HepG2 (cell line): ENCODE measurements around the gene LGALS8. TPM values are rescaled to one million over a fixed set of nuclear protein-coding genes. Genes with fewer than 3 reads are reported as not detected.

Experiments
- ATM ChIP-seq: fragments of 450-650 bp; IDR thresholded peaks from 2 replicates; pipeline ENCODE4 v1.7.1; 2017; ENCODE audit warnings: mild to moderate bottlenecking, borderline replicate concordance
- BRCA1 ChIP-seq: sonication (generic); formaldehyde crosslinking; IDR thresholded peaks from 2 replicates; pipeline ENCODE4 v1.4.0; 2020; ENCODE audit warnings: missing genetic modification reagents
- JUNB ChIP-seq: sonication (generic); formaldehyde crosslinking; IDR thresholded peaks from 2 replicates; pipeline ENCODE4 v1.8.0; 2022; ENCODE audit warnings: missing genetic modification reagents, mild to moderate bottlenecking, borderline replicate concordance
- NAIF1 ChIP-seq: sonication (generic); formaldehyde crosslinking; IDR thresholded peaks from 2 replicates; pipeline ENCODE4 v1.5.0; 2020; ENCODE audit warnings: mild to moderate bottlenecking, missing genetic modification reagents, borderline replicate concordance
- NCOR1 ChIP-seq: fragments of 200-600 bp; sonication (generic); IDR thresholded peaks from 2 replicates; pipeline ENCODE4 v1.7.0; 2017; ENCODE audit warnings: antibody characterized with exemption, low read length, borderline replicate concordance
- NFIC ChIP-seq: IDR thresholded peaks from 2 replicates; pipeline ENCODE4 v1.6.1; 2012; ENCODE audit warnings: mild to moderate bottlenecking, low read length, inconsistent platforms
- NFKBIZ ChIP-seq: IDR thresholded peaks from 2 replicates; pipeline ENCODE4 v1.6.1; 2018; ENCODE audit warnings: missing genetic modification reagents, missing compliant biosample characterization
- NFRKB ChIP-seq: fragments of 450-650 bp; IDR thresholded peaks from 2 replicates; pipeline ENCODE4 v1.6.1; 2017
- RAD51 ChIP-seq: fragments of 450-650 bp; IDR thresholded peaks from 2 replicates; pipeline ENCODE4 v1.6.1; 2016; ENCODE audit warnings: borderline replicate concordance
- SKIL ChIP-seq: sonication (generic); formaldehyde crosslinking; IDR thresholded peaks from 2 replicates; pipeline ENCODE4 v1.8.0; 2022; ENCODE audit warnings: missing genetic modification reagents, mild to moderate bottlenecking, moderate library complexity, borderline replicate concordance
- SOX6 ChIP-seq, 2 experiments: fragments of 450-650 bp in 1 of 2; sonication (generic) in 1 of 2; formaldehyde crosslinking in 1 of 2; IDR thresholded peaks; 2 replicates each; pipeline versions ENCODE4 v1.4.0 to v1.6.1; 2017 to 2020; ENCODE audit warnings: antibody characterized with exemption in 1 of 2, mild to moderate bottlenecking in 1 of 2, missing genetic modification reagents in 1 of 2
- STAT5B ChIP-seq: sonication (generic); formaldehyde crosslinking; IDR thresholded peaks from 2 replicates; pipeline ENCODE4 v1.4.0; 2020; ENCODE audit warnings: missing genetic modification reagents
- SUZ12 ChIP-seq: fragments of 150-350 bp; IDR thresholded peaks from 2 replicates; pipeline ENCODE4 v1.6.1; 2014; ENCODE audit warnings: low read depth, low read length
- TOPORS ChIP-seq: sonication (generic); formaldehyde crosslinking; IDR thresholded peaks from 2 replicates; pipeline ENCODE4 v1.8.0; 2023; ENCODE audit warnings: mild to moderate bottlenecking, missing genetic modification reagents
- ZBTB42 ChIP-seq: sonication (generic); formaldehyde crosslinking; IDR thresholded peaks from 2 replicates; pipeline ENCODE4 v1.5.0; 2020; ENCODE audit warnings: mild to moderate bottlenecking, missing genetic modification reagents
- ZNF501 ChIP-seq: sonication (generic); formaldehyde crosslinking; IDR thresholded peaks from 2 replicates; pipeline ENCODE4 v1.5.1; 2020; ENCODE audit warnings: mild to moderate bottlenecking, moderate library complexity, missing genetic modification reagents
- ZNF597 ChIP-seq: sonication (generic); formaldehyde crosslinking; IDR thresholded peaks from 2 replicates; pipeline ENCODE4 v1.5.0; 2020; ENCODE audit warnings: missing genetic modification reagents
- ZNF646 ChIP-seq: sonication (generic); formaldehyde crosslinking; IDR thresholded peaks from 2 replicates; pipeline ENCODE4 v1.9.0; 2021; ENCODE audit warnings: mild to moderate bottlenecking, missing genetic modification reagents
- polyA plus RNA-seq, 8 experiments: library from polyadenylated mRNA; depleted of rRNA in 3 of 8; stranded (reverse) in 7 of 8; unstranded in 1 of 8; fragments of >200 nt; fragmentation: Illumina TruSeq in 4 of 8; extraction: Trizol in 4 of 8; gene quantifications; 2 replicates each; pipeline versions ENCODE4 v1.2.1 to v1.2.3, GENCODE V29; 2011 to 2016; ENCODE audit warnings: low read depth in 4 of 8, missing spikeins in 1 of 8, mixed read lengths in 1 of 8; ENCODE audit not compliant: insufficient read depth in 1 of 8
- total RNA-seq, 5 experiments: library from RNA; depleted of rRNA; stranded (reverse); fragments of >200 nt; fragmentation: Illumina TruSeq; extraction: Trizol; gene quantifications; 2 replicates each; pipeline ENCODE4 v1.2.3, GENCODE V29; 2016; ENCODE audit warnings: low read depth in 1 of 5
- TF ChIP-seq, protein P1 (sequence below): fragments of 450-650 bp; IDR thresholded peaks from 2 replicates; pipeline ENCODE4 v1.6.1; 2017

The LGALS8 gene
- total and polyA plus RNA-seq, 2 of the 13 experiments (the other 11 are each of a cell fraction or from before 2014, with no cell fraction given), result 29.3 to 185 TPM

DNA sequence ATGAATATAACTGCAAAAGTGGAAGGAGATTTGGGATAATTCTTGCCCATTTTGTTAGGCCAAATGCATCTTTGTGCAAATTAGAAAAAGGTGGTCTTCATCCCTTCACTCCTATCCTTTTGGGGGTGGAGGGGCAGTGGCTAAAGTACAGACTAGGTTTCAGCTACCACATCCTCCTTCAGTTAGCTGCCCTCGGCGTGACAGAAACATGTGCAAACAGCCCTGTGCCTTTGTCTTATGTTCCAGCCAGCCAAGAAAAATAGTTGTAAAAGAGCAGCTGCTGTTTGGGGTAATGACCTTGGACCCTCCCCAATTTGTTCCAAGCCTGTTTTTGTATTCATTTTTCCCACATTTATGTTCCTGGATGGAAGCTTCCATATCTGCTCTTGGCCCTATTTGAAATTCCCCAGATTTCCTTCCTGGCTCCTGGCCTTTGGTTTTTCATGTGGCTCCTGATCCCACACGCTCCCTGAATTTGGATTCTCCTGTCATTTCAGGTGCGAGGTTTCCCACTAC lies 8.3 kb upstream of the LGALS8 start (continued):
- TF ChIP-seq ZNF646 (CRISPR knock-in tag), result no peak
- no peak for TF ChIP-seq SKIL (CRISPR knock-in tag)
- TF ChIP-seq SUZ12, result no peak
- no peak for TF ChIP-seq NFKBIZ (CRISPR knock-in tag)
- TF ChIP-seq NAIF1 (CRISPR knock-in tag), result peak; percentile 78; the same call in 1 of the 2 replicates
- no peak for TF ChIP-seq NFRKB
- no peak for TF ChIP-seq RAD51
- TF ChIP-seq, protein P1, sequence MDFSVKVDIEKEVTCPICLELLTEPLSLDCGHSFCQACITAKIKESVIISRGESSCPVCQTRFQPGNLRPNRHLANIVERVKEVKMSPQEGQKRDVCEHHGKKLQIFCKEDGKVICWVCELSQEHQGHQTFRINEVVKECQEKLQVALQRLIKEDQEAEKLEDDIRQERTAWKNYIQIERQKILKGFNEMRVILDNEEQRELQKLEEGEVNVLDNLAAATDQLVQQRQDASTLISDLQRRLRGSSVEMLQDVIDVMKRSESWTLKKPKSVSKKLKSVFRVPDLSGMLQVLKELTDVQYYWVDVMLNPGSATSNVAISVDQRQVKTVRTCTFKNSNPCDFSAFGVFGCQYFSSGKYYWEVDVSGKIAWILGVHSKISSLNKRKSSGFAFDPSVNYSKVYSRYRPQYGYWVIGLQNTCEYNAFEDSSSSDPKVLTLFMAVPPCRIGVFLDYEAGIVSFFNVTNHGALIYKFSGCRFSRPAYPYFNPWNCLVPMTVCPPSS, result no peak
- TF ChIP-seq STAT5B (CRISPR knock-in tag), result no peak
- TF ChIP-seq NCOR1, result peak; percentile 9; the same call in 1 of the 2 replicates
- 0 out of 2 replicates have a peak, but pooled peaks have one; percentile 56 for TF ChIP-seq NFIC
- no peak for TF ChIP-seq ZNF597 (CRISPR knock-in tag)
- no peak for TF ChIP-seq ATM
- no peak for TF ChIP-seq SOX6 (IDR thresholded peaks at IDR 0.05)
- TF ChIP-seq SOX6 (CRISPR knock-in tag; IDR thresholded peaks at IDR 0.05), result peak; percentile 91
- no peak for TF ChIP-seq ZBTB42
- no peak for TF ChIP-seq BRCA1 (CRISPR knock-in tag)
- TF ChIP-seq TOPORS (CRISPR knock-in tag), result no peak
- TF ChIP-seq JUNB, result no peak
- 0 out of 2 replicates have a peak, but pooled peaks have one; percentile 28 for TF ChIP-seq ZNF501
